DMS153 treated with DMSO at 0.1 percent for 48 hours (cell line): ENCODE data around the gene ASNS.
"Not testable (repeated sequence)": the region's sequence is repeated elsewhere in the genome, so short reads cannot be mapped to it uniquely, and the experiment has no call there.

ENCODE experiments used
- DNase-seq: peaks from one replicate; lab custom pipeline; 2025; ENCODE audit not compliant: unreplicated experiment; lab: John Stamatoyannopoulos, UW

ASNS gene, protein sequence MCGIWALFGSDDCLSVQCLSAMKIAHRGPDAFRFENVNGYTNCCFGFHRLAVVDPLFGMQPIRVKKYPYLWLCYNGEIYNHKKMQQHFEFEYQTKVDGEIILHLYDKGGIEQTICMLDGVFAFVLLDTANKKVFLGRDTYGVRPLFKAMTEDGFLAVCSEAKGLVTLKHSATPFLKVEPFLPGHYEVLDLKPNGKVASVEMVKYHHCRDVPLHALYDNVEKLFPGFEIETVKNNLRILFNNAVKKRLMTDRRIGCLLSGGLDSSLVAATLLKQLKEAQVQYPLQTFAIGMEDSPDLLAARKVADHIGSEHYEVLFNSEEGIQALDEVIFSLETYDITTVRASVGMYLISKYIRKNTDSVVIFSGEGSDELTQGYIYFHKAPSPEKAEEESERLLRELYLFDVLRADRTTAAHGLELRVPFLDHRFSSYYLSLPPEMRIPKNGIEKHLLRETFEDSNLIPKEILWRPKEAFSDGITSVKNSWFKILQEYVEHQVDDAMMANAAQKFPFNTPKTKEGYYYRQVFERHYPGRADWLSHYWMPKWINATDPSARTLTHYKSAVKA

GRCh38 chr7:97872025-97872669 lies at the start of gene ASNS:
Gene ASNS, minus strand, starts transcription at chr7:97872408. Its CDS starts 3,252 bp downstream, at chr7:97869156.
- DNase-seq, result peak; percentile 88

DNA sequence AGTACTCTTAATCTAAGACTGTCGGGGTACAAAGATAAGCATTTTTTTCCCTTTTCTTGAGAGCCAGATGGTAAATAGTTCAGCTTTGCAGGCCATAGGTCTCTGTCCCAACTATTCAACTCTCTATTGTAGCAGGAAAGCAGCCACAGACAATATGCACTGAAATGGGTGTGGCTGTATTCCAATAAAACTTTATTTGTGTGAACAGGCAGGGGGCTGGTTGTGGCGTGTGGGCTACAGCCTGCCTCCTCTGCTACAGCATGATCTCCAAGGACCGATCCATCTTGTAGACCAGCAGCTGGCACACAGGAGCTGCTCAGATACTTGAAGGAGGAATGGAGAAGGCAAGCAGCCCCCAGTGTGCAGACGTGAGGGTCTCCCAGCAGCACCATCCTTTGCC lies 49.0 kb upstream of the ASNS start:
- DNase-seq, result not testable (repeated sequence)

DNA sequence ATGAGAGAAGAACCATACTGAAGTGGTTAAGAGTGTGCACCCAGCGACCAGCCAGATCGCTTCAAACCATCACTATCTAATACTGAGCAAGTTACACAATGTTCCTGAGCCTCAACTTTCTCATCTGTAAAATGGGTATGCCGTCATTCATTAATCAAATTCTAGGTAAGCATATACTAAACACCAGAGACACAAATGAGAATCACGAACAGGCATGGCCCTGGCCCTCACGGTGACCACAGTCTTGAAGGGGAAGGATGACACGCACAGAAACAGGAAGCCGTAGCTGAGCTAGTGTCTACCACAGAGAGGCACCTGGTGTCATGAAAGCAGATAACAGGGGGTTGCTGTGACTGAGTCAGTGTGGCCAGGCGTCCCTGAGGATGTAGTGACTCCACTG lies 43.1 kb upstream of the ASNS start:
- DNase-seq, result not testable (repeated sequence)

GRCh38 chr7:97912294-97912693 lies 40.1 kb upstream of the ASNS start:
- not testable (repeated sequence) for DNase-seq

DNA sequence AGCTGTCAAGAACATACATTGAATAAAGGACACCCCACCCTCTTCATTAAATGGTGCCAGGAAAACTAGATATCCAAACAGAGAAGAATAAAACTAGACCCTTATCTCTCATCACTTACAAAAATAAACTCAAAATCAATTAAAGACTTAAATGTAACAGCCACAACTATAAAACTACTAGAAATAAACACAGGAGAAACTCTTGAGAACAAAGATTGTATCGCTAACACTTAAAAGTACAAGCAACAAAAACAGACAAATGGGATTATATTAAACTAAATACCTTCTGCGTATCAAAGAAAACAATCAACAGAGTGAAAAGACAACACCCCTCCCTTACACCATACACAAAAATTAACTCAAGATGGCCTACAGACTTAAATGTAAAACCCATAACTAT lies 24.7 kb upstream of the ASNS start:
- DNase-seq, result not testable (repeated sequence)

DNA sequence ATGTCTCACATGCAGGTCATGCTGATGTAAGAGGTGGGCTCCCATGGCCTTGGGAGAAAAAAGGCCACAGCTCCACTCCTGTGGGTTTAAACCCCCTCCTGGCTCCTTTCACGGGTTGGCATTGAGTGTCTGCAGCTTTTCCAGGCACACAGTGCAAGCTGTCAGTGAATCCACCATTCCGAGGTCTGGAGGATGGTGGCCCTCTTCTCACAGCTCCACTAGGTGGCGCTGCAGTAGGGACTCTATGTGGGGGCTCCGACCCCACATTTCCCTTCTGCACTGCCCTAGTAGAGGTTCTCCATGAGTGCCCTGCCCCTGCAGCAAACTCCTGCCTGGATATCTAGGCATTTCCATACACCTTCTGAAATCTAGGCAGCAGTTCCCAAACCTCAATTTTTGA lies 19.5 kb upstream of the ASNS start:
- not testable (repeated sequence) for DNase-seq

DNA sequence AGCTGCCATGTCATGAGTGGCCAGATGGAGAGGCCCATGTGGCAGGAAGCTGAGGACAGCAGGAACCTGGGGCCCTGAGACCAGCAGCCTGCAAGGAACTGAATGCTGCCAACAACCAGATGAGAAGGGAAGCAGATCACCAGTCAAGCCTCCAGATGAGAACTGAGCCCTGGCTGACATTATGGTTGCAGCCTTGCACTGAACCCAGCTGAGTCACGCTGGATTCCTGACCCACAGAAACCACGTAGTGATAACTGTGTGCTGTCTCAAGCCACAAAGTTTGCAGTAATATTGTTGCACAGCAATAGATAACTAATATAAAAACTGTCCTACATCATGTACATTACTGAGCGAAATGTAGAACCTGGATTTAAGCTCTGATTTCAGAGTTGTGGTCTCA lies 7.3 kb upstream of the ASNS start:
- DNase-seq, result not testable (repeated sequence)

- not testable (repeated sequence) for DNase-seq
Measured at GRCh38 chr7:97874894-97875293, 2.7 kb upstream of the ASNS start.

DNA sequence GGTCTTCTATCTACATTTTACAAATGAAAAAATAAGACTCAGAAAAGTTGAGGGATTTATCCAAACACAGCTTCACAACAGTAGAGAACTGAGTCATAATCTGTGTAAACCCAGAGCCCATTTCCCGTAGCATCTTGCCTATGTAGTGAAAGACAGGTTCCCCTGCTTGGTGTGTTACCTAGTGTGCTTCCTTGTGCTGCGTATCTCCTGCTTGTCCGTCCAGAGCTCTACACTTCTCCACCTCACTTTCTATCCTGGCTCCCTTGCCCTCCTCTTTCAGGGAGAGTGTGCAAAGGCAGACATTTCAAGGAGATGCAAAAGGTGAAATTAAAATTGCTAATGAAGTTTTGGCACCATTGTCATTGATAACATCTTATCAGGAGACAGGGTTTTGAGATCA lies 1.4 kb upstream of the ASNS start:
- no peak for DNase-seq

DNA sequence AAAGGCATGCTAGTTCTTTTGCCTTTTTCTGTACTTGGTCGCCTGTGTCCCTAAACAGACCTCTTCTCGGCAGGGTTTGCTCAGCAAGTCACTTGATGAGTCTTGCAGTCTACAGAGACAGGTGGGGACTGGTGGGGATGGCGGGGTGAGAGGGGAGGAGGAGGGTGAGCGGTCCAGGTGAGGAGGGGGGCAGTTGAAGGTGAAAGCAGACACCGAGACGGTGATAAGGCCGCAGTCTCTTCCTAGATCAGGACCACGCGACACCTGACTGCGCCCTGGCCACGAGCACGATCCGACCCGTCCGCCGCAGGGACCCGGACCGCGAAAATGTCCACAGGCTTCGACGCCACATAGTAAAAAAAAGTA lies 566 bp downstream of the ASNS start:
- no peak for DNase-seq

DNA sequence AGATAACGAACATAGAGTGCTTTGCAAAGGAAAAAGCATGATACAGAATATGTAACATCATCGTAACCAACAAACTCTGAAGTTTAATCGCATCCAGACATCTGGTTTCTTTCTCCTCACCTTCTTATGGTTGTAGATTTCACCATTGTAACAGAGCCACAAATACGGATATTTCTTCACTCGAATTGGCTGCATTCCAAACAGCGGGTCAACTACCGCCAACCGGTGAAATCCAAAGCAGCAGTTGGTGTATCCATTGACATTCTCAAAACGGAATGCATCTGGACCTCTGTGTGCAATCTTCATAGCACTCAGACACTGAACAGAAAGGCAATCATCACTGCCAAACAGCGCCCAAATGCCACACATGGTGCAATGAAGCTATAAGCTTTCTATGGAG lies 3.4 kb downstream of the ASNS start:
- DNase-seq, result no peak

- no peak for DNase-seq
Measured at GRCh38 chr7:97868314-97868713, 3.9 kb downstream of the ASNS start.

DNA sequence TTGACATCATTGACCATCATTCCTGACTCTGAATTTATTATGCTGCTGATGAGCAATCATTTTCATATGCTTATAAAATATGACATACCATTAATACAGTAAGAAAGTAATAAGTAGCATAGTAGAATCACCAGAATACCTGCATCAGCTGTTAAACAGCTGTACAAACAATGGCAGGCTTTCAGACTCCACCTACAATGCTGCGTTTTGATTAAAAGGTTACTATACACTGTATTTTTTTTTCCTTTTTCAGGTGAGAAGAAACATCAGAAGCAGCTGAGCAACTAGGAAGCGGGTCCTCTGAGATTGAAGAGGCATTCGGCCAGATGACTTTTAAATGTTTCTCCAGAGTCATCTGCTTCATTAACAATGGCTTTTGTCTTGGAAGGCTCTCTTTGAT lies 7.1 kb downstream of the ASNS start:
- no peak for DNase-seq

DNA sequence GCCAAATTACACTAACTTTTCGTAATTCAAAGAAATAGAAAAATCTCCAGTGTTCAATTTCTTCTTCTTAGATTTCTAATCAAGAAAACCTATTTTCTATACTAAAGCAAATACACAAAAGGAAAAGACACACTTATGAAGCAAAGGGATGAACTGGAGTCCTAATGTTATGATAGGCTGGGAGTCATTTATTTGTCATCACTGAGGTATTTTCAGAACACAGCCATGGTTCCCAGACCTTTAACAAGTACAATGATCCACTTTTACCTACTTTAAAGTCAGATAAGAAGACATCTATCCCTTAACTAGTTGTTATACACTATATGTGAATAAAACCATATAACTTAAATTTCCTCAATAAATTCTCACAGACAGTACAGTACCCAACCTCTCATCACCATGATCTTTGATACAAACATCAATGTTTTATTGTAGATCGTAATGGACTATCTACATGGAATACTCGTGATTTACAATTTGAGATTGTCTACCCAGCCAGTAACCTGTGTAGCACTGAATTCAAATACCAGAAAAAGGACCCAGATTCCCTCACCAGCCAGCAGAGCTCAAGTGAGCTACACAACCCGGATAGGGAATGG lies 12.5 kb downstream of the ASNS start:
- DNase-seq, result no peak

DNA sequence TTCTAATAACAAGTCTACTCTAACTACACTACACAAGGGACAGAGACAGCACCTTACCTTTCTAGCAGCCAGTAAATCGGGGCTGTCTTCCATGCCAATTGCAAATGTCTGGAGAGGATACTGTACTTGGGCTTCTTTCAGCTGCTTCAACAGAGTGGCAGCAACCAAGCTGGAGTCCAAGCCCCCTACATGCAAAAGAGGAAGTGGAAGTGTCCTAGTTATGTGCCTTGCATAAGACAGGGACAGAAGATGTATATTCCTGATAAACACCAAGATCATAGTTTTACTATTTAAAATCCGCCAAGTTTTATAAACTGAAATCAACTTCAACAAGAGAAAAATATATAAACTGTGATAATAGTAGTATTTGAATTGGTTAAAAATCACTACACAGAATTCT lies 14.0 kb downstream of the ASNS start:
- DNase-seq, result no peak

DNA sequence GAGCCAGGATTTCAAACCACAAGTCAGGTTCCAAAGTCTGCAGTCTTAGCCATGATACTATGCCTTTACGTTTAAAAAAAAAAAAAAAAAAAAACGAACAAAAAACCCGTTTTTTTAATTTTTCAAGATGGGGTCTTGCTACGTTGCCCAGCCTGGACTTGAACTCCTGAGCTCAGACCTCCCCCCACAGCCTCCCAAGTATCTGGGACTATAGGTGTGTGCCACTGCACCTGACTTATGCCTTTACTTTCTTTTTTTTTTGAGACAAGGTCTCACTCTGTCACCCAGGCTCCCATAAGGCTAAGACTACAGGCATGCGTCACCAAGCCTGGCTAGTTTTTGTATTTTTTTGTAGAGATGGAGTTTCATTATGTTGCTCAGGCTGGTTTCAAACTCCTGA lies 14.7 kb downstream of the ASNS start:
- DNase-seq, result no peak

DNA sequence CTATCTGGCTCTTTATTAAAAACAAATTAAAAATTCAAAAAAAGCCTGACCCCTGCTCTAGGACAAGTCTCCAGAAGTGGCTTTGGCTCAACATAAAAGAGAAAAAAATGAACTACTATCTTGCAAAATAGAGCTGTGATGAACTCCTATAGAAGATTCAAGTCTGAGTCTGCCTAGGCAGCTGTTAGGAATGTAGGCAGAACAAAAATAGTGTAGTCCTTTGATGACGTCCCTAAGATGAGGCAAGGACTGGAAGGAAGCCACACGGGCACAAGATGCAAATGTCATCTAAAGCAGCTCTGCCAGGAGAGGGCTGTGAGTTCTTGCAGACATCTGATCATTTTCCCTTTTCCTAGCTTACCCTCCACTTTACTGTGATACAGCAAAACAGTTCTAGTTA lies 20.5 kb downstream of the ASNS start:
- no peak for DNase-seq

GRCh38 chr7:97850262-97851031 lies 21.8 kb downstream of the ASNS start:
- DNase-seq, result not testable (repeated sequence)

GRCh38 chr7:97847791-97848190 lies 24.4 kb downstream of the ASNS start:
- no peak for DNase-seq

DNA sequence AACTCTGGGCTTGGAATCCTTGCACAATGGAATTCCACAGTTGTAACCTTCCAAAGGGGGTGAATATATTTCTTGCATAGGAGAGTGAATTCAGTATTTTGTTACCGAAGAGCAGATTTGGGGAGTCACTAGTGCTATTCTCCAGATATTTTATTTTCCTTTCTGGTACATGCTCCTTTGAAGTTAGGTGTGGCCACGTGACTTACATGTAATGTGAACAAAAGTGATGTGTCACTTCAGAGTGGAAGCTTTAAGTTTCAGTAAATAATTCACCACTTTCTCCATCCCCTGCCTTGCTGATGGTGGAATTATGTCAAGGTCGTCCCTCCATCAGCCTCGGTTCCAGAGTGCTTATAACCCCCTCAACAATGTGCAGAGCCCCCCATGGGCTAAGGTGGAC lies 25.3 kb downstream of the ASNS start:
- DNase-seq, result no peak

DNA sequence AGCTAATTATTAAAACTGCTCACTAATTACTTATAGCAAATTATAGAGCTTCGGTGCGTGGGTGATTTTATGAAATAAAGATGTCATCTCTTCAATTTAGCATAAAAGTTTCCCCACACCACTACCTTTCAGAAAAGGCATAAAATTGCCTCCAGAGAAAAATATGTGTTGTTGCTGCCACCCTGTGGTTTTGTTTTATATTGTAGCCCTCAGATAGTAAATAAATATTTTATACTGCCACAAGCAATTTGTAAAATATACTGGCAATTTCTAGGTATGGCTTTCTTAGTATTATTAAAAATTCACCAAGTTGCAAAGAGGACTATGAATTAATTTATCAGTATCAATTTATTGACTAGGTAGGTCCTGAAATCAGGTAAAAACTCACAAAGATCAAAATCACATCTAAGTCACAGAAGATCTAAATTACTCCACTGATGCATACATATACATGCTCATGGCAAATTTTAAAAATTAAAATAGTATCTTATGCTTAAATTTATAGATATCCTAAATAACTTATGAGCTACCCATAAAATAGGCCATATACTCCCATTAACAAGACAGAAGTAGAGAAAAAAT lies 26.5 kb downstream of the ASNS start:
- peak; percentile 34 for DNase-seq
